ENCODE data around the gene PARP14. TPM values are rescaled to one million over a fixed set of nuclear protein-coding genes. Genes with fewer than 3 reads are reported as not detected.

The PARP14 gene
- total RNA-seq, 2 experiments from 2014 or later: 29.0 to 31.6 TPM

GRCh38 chr3:122776675-122777468 is 96.2 kb downstream of the PARP14 start:
- Mint-ChIP-seq H3K9me3 (no peaks in the 10 kb centered on the region), H3K27me3 (no peaks in the 10 kb centered on the region), H3K4me1 (ENCODE audit: low read depth) (no peaks in the 10 kb centered on the region), H3K4me3 (no peak overlapping the region), H3K36me3 (ENCODE audit: low read depth) (peaks cover 13% of the 10 kb centered on the region), H3K27ac (no peak overlapping the region)
- no peak overlapping the region for H3K4me3 ChIP-seq (ENCODE audit: low read length)
- DNase-seq: no peak
- H3K36me3 ChIP-seq (ENCODE audit: insufficient read depth, low read length): peaks cover 13% of the 10 kb centered on the region
- peaks cover 0 to 4% of the 10 kb centered on the region in 2 experiments for H3K9me3 ChIP-seq (ENCODE audit: control insufficient read depth in 1 of 2, insufficient read depth in 1 of 2, low read length in 2 of 2)
- ChIA-PET POLR2A (interaction anchor here (1.1 kb wide), 1 partner anchor 17 kb away, joined by 5 read pairs; the partner anchor contains the start of gene HSPBAP1), CTCF (no interaction called here)
- no peak for ATAC-seq (ENCODE audit: poor library complexity)
- H3K27ac ChIP-seq (ENCODE audit: low read depth in 1 of 2, low read length in 2 of 2): no peak overlapping the region
- H3K4me1 ChIP-seq (ENCODE audit: insufficient read depth, low read length): no peaks in the 10 kb centered on the region
- no peak for TF ChIP-seq CTCF (IDR thresholded peaks at IDR 0.05)
- no peaks in the 10 kb centered on the region for H3K27me3 ChIP-seq (ENCODE audit: control insufficient read depth in 1 of 2, insufficient read depth in 2 of 2, low read length in 2 of 2)
- intact Hi-C loops (cut with DNase I, micrococcal nuclease): no loop called here

GRCh38 chr3:122777563-122777962 is 96.9 kb downstream of the PARP14 start:
- H3K27me3 ChIP-seq (ENCODE audit: control insufficient read depth in 1 of 2, insufficient read depth in 2 of 2, low read length in 2 of 2): no peaks in the 10 kb centered on the region
- H3K4me3 ChIP-seq (ENCODE audit: low read length): no peak overlapping the region
- intact Hi-C loops (cut with DNase I, micrococcal nuclease): no loop called here
- H3K27ac ChIP-seq (ENCODE audit: low read depth in 1 of 2, low read length in 2 of 2): no peak overlapping the region
- Mint-ChIP-seq H3K27me3 (no peaks in the 10 kb centered on the region), H3K36me3 (ENCODE audit: low read depth) (peaks cover 13% of the 10 kb centered on the region), H3K4me3 (no peak overlapping the region), H3K9me3 (no peaks in the 10 kb centered on the region), H3K27ac (no peak overlapping the region), H3K4me1 (ENCODE audit: low read depth) (no peaks in the 10 kb centered on the region)
- POLR2A ChIA-PET: no interaction called here
- TF ChIP-seq CTCF (IDR thresholded peaks at IDR 0.05): no peak
- ATAC-seq (ENCODE audit: poor library complexity) (no peak), DNase-seq (no peak)
- H3K4me1 ChIP-seq (ENCODE audit: insufficient read depth, low read length): no peaks in the 10 kb centered on the region
- CTCF ChIA-PET: no interaction called here
- H3K36me3 ChIP-seq (ENCODE audit: insufficient read depth, low read length): peaks cover 13% of the 10 kb centered on the region
- H3K9me3 ChIP-seq (ENCODE audit: control insufficient read depth in 1 of 2, insufficient read depth in 1 of 2, low read length in 2 of 2): peaks cover 0 to 4% of the 10 kb centered on the region in 2 experiments

Other genes starting within 250 kb of the PARP14 start
- gene KPNA1, start 165.9 kb upstream of the PARP14 start, total RNA-seq: 10 to 100 TPM; 46.2 to 49.8 TPM
- 10 to 100 TPM; 13.2 to 14.4 TPM for gene PARP9, start 116.5 kb upstream of the PARP14 start, total RNA-seq
- 10 to 100 TPM; 15.4 to 18.6 TPM for gene DTX3L, start 116.5 kb upstream of the PARP14 start, total RNA-seq
- gene PARP15, start 103.2 kb upstream of the PARP14 start, total RNA-seq: 10 to 100 TPM; 41.6 to 41.8 TPM
- gene HSPBAP1, start 113.0 kb downstream of the PARP14 start, total RNA-seq: 10 to 100 TPM in 1 of 2 experiments, 1 to 10 TPM in 1; 9.3 to 11.0 TPM
- 1 to 10 TPM; 4.7 to 5.1 TPM for gene SLC49A4, start 114.2 kb downstream of the PARP14 start, total RNA-seq